HG03432 (cell line): ENCODE data around the gene CAPSL.
"Not testable (repeated sequence)": the region's sequence is repeated elsewhere in the genome, so short reads cannot be mapped to it uniquely, and the experiment has no call there.

Experiments
- ATAC-seq: cut with Tn5 transposase; IDR thresholded peaks from one replicate; pipeline ENCODE4 v1.9.1; 2021; ENCODE audit warnings: mild to moderate bottlenecking, moderate library complexity; ENCODE audit not compliant: unreplicated experiment

The CAPSL gene

DNA sequence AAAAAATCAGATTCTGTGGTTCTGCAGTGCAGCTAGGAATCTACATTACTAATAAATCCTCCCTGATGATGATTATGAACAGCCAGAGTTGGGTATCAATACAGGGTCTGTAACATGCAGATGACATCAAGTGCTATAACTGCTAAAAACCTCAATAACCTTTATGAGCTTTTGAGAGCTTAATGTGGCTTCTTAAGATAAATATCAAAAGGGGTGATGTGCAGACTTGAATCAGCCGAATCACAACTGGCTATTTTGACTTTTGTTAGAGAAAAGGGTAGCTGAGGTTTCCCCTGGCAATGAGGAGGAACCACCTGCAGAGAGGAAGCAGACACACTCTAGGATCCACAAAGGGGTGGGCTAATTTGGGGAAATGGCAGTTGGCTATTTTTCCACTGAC, 30.2 kb downstream of the CAPSL start:
- ATAC-seq: no peak

DNA sequence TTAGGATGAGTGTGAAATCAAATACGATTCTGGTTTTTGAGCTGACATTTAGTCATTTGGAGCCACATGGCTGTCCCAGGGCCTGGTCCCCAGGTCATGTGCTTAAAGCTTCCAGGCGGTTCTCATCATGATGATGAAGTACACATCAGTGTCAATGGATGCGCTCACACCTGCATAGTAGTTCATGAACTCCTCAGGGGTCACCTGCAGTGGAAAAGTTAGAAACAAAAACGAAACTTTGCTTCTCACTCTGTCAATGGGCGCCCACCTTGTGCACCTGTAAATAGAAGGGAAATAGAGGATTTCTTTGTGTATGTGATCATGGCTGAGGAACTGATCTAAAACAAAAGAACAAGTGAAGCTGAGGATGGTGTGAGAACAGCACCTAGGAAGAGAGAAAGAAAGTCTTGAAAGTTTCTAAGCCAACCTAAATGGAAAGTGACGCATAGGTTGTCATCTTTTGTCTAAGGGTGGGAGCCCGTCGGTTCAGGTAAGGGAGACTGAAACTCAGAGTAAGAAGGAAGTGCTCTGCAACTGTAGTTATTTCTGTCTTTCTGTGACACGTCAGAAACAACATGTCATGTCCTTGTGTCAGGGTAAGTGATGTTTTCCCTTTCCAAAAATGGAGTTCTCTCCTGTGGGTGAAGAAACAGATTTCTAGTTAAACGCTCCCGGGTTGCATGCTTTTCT, 33.8 kb downstream of the CAPSL start:
- ATAC-seq: peak; percentile 69

DNA sequence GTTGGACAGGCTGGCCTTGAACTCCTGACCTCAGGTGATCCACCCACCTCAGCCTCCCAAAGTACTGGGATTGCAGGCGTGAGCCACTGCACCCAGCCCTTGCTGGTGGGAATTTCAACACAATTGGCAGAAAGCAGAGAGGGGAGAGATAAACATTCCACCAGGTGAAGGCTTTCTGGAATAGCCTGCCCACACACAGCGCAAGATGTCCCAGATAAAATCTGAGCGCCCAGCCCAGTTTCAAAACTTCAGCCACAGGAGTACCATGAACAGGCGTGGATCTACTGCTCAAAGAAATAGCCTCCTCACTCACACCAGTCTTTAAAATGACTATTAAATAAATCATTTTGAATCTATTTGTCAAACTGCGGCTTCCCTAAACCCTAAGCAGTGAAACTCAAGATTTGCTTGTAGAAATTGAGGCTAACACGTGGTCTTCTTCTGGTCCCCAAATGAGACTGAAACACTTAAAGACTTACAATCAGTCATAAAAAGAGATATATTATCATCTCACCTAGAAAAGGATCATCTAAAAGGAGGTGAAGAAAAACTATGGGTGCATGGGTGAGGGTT, 34.7 kb downstream of the CAPSL start:
- no peak for ATAC-seq

DNA sequence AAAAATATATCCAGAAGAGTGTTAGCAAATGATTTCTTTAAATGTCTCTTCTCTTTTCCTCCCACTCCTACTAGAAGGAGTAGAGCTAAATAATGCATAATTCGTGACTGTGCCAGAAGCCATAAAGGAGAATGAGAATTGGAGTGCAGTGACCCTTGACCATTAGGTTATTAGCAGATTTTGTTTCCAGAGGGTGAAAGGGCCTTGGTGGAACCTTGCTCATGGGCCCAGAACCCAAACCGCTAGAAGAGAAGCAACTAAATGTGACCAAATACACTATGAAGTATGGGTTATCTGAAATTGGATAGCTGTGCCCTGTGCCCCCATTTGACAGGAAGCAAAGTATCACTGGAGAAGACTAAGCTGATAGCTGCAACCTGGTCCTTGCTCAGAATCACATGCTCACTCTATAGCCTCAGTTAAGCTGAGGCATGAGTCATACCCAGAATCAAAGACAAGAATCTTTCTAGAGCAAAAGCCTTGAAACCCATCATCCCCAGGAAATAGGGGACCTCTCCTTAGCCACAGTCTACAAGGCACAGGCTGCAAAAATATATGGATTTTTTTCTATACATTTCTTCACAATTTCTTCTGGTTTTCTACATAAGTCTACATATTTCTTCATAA, 36.3 kb downstream of the CAPSL start:
- ATAC-seq: peak; percentile 69

DNA sequence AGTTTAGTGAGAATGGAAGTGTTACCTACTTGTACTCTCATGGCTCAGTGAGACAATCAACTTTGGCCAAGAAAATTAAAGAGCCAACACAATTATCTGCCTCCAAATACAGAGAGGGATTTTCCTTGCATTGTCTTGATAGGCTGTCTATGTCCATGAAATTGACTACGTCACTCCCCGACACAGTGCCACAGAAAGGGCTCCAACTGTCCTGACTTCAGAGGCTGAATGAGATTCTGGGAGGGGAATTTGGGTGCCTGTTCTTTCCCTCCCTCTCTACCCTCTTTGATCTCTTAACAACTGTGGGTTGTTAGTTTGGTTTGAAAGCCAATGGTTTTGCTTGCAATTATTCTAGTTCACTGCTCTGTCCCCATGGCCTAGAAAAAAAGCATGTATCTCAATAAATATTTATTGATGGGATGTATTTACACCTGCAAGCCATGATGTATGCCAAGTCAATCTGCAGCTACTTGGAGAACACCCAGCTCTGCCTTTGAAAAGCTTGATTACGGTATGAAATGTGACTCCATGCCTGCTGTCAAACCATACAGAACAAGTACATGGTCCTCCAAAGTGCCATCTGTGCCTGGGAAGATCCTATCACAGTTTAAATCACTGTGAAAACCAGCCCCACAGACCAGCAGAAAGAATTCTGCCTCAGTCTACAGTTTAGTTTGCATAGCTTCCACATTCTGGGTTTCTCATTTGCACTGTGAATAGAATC, 37.3 kb downstream of the CAPSL start:
- ATAC-seq: no peak

DNA sequence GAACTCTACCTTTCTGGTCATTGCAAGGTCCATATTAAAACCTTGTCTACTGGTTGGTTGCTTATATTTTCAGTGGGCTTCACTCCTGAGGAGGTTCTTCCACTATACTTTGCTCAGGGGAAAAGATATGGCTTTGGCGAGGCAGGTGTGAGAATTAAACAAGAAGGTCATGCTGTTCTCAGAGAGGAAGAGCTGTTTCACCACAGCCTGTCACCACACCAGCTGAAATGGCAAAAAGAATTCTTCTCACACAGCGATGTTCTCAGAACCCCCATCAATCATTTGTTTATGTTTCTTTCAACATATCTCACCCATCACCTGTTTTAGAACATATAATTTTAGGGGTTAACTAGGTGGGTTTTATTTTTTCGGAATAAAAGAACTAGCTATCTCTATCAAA, 38.6 kb downstream of the CAPSL start:
- peak; percentile 26 for ATAC-seq

DNA sequence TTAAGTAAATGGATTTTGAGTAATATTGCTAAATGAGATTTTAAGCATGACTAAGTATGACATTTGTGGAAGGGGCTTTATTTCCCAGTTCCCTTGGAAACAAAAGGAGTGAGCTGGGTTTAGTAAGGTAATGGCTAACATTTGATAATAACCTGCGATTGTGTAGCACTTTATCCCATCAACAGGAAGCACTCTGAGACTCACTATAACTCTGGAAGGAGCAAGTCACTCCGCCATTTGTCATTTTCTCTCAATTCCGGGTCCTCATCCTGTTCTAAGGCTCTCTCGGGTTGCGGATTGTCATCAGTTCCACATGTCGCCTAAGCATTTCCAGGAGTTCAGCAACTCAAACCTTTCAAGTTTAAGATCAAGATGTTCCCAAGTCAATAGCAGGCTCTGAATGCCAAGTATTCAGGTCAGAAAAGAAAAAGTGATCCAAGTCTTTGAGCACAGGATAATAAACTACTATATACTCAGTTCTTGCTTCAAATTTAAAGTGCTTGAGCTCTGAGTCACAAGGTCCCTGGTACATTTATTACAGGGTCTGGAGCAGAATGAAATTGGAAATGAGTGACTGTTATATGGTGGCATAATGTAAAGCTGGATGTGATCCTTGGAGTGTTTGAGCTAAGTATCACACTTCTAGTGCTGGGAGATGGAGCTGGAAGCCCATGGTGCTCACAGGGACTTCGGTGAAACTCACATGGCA, 39.3 kb downstream of the CAPSL start:
- ATAC-seq: no peak

DNA sequence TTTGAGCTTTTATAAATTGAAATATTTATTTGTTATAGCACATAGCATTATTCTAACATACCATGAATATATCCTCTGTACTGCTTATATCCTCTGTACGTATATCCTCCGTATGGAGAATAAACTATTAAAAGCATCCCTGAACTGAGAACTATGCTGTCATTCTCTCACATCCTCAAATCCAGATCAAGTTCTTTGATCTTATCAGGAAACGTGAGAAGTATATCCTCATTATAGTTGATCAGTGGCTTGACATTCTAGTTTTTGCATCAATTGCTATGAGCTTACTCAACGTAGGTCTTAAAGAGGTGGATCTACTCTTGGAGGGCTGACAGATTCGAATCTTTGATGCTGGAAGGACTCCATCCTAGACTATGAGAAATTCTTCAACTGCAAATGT, 44.3 kb downstream of the CAPSL start:
- ATAC-seq: no peak

DNA sequence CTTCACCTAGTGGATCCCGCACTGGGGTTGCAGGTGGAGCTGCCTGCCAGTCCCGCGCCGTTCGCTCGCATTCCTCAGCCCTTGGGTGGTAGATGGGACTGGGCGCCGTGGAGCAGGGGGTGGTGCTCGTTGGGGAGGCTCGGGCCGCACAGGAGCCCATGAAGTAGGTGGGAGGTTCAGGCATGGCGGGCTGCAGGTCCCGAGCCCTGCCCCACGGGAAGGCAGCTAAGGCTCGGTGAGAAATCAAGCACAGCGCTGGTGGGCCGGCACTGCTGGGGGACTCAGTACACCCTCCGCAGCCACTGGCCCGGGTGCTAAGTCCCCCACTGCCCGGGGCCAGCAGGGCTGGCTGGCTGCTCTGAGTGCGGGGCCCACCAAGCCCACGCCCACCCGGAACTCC, 45.6 kb downstream of the CAPSL start:
- ATAC-seq: not testable (repeated sequence)

DNA sequence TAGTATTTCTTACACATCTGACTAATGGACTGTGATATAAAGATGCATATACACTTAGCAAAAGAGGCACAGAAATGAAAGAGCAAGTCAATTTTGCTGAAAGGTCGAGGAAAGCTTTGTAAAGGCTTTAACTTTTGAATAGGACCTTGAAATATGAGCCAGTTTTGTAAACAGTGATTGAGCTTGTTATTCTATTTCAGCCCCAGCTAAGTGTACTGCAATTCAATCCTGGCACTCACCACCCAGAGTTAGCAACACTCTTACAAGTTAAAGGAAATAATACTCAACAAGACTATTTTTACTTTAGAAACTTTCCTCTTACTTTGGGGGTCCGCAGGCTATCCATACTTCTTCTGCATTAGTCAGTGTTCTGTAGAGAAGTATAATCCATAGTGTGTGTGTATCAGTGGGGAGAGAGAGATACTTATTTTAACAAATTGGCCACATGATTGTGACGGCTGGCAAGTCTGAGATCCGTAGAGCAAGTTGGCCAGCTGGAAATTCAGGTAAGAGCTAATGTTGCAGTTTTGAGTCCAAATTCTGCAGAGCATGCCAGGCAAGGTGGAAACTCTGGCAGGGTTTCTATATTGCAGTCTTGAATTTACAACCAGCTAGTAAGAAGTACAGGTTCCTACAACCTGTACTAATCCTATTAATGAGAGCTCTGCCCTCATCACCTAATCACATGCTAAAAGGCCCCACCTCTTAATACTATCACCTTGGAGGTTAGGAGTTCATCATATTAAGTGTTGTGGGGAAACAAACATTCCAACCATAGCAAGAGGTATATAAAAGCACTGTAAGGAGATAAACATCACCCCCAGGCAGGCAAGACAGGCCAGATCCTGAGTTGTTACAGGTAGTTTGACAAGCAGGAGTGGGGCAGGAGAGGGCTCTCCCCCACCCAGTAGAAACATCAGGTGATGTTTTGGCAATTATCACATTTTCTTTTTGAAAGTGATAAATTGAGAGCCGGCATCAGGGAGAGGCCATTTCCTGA, 48.1 kb downstream of the CAPSL start:
- no peak for ATAC-seq

DNA sequence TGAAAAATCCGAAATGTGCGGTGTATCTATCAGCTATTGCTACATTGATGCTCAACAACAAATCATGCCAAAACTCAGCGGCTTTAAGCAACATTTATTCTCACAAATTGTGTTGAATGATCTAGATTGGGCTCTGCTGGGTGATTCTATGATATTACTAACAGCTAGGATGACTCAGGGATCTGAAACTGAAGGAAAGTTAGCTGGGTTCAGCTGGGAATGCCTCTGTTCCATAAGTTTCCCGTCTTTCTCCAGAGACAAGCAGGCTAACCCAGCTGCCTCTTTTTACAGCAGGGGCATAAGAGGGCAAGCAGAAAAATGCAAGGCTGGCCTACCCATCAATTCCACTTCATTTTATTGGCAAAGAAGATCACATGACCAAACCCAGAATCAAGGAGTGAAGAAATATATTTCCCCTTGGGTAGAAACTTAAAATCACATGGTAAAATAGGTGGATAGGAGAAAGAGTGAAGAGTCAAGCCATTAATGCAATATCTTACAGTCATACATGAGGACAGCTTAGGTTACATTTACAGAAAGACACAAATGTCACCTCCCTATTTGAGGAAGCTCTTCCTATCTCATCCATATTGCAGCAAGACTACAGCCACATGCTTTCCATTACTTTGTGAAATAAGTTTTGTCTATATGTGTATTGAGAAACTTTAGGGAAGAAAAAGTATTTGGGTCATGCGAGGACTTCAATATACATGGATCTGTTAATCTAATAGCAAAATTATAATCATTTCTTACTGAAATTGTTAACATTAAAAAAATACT, 50.9 kb downstream of the CAPSL start:
- ATAC-seq: no peak

DNA sequence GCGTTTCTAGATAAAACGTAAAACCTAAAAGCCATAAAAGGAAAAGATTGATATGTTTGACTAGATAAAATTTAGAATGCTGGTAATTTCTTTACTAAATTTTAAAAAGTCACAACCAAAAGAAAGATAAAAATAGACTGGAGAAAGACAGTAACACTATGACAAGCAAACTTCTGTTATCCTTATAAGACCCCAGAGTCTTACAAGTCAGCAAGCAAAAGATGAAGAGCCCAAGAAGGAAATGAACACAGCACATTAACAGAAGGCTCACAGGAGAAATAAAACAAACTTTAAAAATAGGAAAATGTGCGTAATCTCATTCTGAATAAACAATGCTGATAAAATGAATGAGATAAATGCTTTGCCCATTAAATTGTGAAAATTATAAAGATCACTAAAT, 52.0 kb downstream of the CAPSL start:
- no peak for ATAC-seq

DNA sequence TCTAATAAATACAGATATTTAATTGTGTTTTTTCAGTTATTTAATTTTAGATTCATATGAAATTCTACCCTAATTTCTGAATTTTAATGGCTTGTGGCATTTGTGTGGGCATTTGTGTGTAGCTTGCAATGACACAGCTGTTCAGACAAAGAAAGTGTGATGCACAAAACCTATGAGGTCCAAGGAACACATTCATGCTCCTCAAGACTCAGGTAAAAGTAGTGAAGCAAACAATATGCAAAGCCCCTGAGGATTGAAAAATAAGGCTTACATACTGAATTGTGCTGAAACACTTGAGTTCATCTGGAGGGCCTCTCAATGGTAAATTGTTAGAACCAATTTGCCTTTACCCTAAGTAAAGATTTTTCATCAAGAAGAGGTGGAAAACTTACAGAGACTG, 53.6 kb downstream of the CAPSL start:
- ATAC-seq: peak; percentile 34

DNA sequence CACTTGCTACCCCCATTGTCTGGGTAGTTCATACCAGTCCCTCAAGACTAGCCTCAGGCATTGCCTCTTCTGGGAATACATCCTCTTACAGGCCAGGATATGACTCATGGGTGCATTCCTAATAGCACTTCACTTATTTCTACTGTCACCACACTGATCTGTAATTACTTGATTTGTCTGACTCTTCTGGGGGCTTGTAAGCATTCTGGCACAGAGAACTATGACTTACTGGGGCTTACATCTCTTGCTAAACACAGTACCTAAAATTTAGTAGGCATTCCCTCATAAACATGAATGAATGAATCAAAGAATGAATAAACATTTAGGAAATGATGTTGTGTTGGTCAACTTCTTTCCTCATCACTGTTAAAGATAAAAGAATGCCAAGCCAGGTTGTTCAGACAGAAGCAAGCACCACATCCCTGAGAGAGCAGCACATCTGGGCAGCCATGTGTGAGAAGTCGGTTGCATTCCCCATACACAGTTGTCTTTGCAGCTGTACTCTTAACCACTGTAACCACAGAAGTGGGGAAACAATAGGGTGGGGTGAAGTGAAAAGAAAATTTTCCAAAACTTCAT, 54.1 kb downstream of the CAPSL start:
- peak; percentile 84 for ATAC-seq

DNA sequence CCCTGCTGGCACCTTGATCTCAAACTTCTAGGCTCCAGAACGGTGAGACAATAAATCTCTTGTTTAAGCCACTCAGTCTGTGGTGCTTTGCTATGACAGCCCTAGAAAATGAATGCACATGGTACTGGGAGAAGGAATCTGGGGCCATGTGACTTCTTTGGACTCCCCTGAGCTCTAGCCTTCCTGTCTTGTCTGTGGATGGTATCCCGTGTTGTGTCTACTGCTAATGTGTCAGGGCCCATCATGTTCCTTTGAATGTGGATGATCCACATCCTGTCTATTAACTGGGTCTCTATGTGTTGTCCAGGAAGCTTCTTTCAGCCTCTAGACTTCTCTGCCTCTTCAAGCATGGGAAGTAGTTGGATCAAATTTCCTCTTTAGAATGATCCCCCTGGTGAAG, 56.7 kb downstream of the CAPSL start:
- no peak for ATAC-seq

DNA sequence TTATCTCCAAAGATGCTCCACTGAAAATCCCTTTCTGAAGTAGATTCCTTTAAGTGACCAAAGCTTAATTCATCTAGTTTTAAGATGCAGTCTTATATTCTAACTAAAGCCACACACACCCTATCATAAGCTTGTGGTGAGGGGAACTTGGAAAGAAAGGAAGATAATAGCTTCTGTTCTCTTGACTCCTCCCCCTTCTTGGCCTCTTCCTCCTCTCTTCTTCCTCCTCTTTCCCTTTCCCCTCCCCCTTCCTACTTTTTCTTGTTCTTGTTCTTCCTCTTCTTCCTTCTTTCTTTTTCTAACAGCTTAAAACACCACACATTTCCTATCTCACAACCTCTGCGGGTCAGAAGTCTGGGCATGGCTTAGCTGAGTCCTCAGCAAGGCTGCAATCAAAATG, 58.3 kb downstream of the CAPSL start:
- ATAC-seq: no peak

DNA sequence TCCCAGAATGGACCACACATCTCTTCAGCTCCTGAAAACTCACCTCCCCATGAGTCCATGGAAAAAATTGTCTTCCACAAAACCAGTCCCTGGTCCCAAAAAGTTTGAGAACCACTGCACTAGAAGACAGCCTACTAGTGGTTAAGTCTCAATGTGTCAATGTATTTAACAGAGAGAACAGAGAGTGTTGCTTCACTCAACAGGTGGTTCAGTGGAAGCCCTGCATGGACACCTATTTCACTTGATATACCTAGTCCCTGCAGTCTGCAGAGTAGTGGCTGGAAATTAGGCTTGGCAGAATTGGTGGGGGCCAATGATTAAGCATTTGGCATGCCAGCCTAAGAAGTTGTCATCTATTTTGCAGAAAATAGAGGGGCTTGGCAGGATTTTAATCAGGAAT, 58.8 kb downstream of the CAPSL start:
- ATAC-seq: no peak

DNA sequence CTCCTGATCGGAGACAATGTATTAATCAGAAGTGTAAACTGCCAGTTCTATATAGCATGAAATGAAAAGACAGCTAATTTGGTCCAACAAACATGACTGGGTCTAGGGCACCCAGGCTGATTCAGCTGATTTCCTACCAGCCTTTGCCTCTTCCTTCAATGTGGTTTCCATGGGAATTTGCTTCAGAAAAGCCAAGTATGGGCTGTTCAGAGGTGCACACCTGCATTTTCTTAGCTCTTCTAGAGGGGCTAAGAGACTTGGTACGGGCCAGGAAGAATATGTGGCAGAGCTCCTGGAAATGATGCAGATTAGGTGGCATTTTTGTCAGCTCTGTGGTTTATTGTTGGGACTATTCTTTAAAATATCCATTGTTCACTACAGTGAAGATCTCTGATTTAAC, 59.3 kb downstream of the CAPSL start:
- no peak for ATAC-seq

DNA sequence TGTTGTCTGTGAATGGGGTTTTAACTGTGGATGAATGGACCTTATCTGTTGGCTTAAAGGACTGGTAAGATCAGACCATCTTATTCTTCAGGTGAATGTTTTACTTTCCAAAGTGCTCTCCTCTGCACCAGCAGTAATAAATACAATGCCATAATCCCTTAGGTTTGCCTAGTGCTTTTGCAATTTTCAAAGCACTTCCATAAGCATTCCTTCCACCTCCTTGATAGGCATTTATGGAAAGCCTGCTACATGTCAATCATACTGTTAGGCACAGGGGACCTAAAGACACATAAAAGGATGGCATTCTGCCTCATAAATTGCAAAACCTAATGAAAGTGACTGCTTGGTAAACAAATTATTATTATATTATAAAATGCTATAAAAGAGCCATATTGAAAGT, 60.3 kb downstream of the CAPSL start:
- ATAC-seq: no peak
